CD4-positive, alpha-beta T cell treated with Interleukin-15 for 4 hours (primary cell): Measurements from ENCODE around the gene TSHZ2.
"Not testable (repeated sequence)": the region's sequence is repeated elsewhere in the genome, so short reads cannot be mapped to it uniquely, and the experiment has no call there.

Source experiments
- DNase-seq: peaks from one replicate; pipeline ENCODE4 v3.0.0-alpha.2; 2020; ENCODE audit warnings: low spot score

Gene TSHZ2

GRCh38 chr20:53345536-53346334 is 373.6 kb downstream of the TSHZ2 start:
- no peak for DNase-seq

GRCh38 chr20:53346335-53346648 is 374.1 kb downstream of the TSHZ2 start:
- no peak for DNase-seq

GRCh38 chr20:53349730-53350129 is 377.6 kb downstream of the TSHZ2 start:
- no peak for DNase-seq

GRCh38 chr20:53352727-53353440 is 380.7 kb downstream of the TSHZ2 start:
- no peak for DNase-seq

- no peak for DNase-seq
Observed at GRCh38 chr20:53354314-53354713, 382.2 kb downstream of the TSHZ2 start.

- DNase-seq = no peak
Observed at GRCh38 chr20:53355790-53356189, 383.6 kb downstream of the TSHZ2 start.

GRCh38 chr20:53359425-53359824 is 387.3 kb downstream of the TSHZ2 start:
- DNase-seq = no peak

GRCh38 chr20:53360852-53361251 is 388.7 kb downstream of the TSHZ2 start:
- no peak for DNase-seq

GRCh38 chr20:53362736-53363135 is 390.6 kb downstream of the TSHZ2 start:
- no peak for DNase-seq

- DNase-seq = no peak
Observed at GRCh38 chr20:53364646-53365045, 392.5 kb downstream of the TSHZ2 start.

GRCh38 chr20:53365076-53365475 is 392.9 kb downstream of the TSHZ2 start:
- no peak for DNase-seq

GRCh38 chr20:53365539-53366075 is 393.4 kb downstream of the TSHZ2 start:
- no peak for DNase-seq

GRCh38 chr20:53366928-53367327 is 394.8 kb downstream of the TSHZ2 start:
- DNase-seq = not testable (repeated sequence)

GRCh38 chr20:53369871-53370270 is 397.7 kb downstream of the TSHZ2 start:
- DNase-seq = no peak

GRCh38 chr20:53370345-53370961 is 398.3 kb downstream of the TSHZ2 start:
- no peak for DNase-seq

- no peak for DNase-seq
Observed at GRCh38 chr20:53371216-53371615, 399.1 kb downstream of the TSHZ2 start.

GRCh38 chr20:53376021-53376420 is 403.9 kb downstream of the TSHZ2 start:
- no peak for DNase-seq

- no peak for DNase-seq
Observed at GRCh38 chr20:53379014-53379832, 407.1 kb downstream of the TSHZ2 start.

GRCh38 chr20:53379833-53380120 is 407.6 kb downstream of the TSHZ2 start:
- no peak for DNase-seq

- no peak for DNase-seq
Observed at GRCh38 chr20:53381568-53382262, 409.6 kb downstream of the TSHZ2 start.

GRCh38 chr20:53382263-53382844 is 410.2 kb downstream of the TSHZ2 start:
- DNase-seq = no peak
